GM19025 (cell line): ENCODE measurements around the gene TOR4A.
A peak's percentile ranks its signal among the peaks of the same experiment; 100 is the strongest.

Experiments used
- ATAC-seq: cut with Tn5 transposase; IDR thresholded peaks from one replicate; pipeline ENCODE4 v1.9.1; 2021; ENCODE audit warnings: mild to moderate bottlenecking, low read depth, moderate library complexity; ENCODE audit not compliant: unreplicated experiment

Gene TOR4A

DNA sequence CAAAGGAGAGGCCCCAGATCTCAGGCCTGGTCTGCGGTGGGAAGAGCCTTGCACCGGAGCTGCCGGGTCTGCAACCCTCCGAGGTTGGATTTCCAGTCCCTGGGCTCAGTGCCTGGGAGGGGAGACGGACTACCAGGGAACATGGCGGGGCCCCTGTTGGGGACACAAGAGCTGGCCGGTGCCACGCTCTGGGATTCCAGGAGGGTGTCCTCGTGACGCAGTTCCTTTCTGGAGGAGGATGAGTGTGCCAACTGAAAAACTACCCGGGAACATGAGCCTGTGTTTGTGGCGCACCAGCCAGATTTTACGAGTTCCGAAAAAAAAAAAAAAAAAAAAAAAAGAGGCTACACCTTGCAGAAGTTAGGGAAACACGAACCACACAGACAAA lies 15.6 kb downstream of the TOR4A start:
- ATAC-seq, result no peak

- ATAC-seq, result no peak
These were observed 16.1 kb downstream of the TOR4A start for GRCh38 chr9:137293482-137294090.

GRCh38 chr9:137294091-137294680 lies 16.7 kb downstream of the TOR4A start:
- no peak for ATAC-seq

- ATAC-seq, result no peak
These were observed 17.2 kb downstream of the TOR4A start for GRCh38 chr9:137294681-137295237.

GRCh38 chr9:137295238-137295811 lies 17.8 kb downstream of the TOR4A start:
- ATAC-seq, result no peak

DNA sequence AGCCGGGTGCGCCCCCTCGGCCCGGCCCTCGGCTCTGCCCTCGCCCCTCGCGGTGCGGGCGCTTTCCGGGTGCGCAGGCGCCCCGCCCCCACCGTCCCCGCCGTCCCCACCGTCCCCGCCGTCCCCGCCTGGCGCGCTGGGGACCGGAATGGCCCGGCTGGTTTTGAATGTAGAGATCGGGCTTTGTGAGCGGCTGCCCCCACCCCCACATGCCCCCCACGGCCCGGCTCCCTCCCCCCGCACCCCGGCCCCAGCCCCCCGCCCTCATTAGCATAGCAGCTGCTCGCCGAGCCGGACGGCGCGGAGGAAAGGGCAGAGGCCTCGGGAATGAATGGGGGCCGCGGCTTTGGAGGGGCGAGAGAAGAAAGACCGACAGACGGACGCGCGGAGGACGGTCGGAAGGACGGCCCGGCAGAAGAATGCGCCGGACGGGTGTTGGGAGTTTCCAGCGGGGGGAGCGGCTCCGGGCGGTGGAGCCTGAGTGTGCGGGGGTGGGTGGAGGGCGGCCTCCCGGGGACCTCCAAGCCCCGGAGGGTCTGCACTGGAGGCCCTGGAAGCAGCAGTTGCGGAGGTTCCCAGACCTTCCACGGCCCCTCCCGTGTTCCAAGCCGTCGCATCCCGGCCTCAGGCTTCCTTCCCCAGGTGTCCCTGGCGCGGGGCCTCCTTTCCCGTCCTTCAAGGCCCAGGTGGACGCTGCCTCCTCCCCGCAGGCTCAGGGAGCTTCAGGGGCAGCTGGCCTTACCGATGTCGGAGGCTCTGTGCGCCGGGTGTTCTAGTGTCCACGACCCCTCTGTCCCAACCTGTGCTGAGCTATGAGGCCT lies 18.5 kb downstream of the TOR4A start:
- ATAC-seq, result no peak

- ATAC-seq, result no peak
These were observed 19.4 kb downstream of the TOR4A start for GRCh38 chr9:137296670-137297664.

DNA sequence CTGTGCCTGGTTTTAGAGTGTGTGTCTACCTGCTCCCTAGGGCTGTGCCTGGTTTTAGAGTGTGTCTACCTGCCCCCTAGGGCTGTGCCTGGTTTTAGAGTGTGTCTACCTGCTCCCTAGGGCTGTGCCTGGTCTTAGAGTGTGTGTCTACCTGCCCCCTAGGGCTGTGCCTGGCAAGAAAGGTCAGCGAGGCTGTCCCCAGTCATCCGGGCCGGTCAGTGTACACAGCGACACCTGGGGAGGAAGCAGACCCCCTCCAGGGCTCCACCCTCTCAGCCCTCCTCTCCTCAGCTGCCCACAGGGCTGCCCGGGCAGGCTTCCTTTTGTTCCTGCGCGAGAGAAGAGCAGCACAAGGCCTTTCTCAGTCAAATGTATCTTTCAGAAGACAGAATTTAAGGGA lies 20.4 kb downstream of the TOR4A start:
- ATAC-seq, result no peak

GRCh38 chr9:137298401-137299202 lies 21.1 kb downstream of the TOR4A start:
- no peak for ATAC-seq

- no peak for ATAC-seq
These were observed 21.7 kb downstream of the TOR4A start for GRCh38 chr9:137299203-137299565.

GRCh38 chr9:137299938-137300337 lies 22.4 kb downstream of the TOR4A start:
- no peak for ATAC-seq

DNA sequence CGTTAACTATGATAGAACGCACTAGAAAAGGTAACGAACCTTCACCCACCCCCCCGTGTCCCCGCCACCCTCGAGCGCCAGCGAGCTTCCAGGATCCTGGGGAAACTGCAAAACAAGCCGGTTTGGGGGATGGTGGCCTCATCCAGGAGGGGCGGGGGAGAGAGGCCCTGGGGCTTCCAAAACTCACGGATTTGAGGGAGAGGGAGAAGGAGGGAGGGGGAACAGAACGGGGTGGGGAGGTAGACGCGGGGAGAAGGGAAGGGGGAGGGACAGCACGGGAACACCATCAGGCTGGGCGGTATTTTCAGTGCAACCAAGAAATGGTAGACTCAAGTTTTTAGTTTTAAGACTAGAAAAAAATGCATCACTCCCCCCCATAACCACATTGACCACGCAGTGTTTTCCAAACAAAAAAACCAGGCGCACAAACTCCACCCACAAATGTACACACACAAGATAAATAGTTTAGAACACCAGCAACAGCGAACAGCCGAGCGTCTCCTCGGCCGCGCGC lies 23.1 kb downstream of the TOR4A start:
- no peak for ATAC-seq

GRCh38 chr9:137301081-137301947 lies 23.8 kb downstream of the TOR4A start:
- peak; percentile 4 for ATAC-seq

DNA sequence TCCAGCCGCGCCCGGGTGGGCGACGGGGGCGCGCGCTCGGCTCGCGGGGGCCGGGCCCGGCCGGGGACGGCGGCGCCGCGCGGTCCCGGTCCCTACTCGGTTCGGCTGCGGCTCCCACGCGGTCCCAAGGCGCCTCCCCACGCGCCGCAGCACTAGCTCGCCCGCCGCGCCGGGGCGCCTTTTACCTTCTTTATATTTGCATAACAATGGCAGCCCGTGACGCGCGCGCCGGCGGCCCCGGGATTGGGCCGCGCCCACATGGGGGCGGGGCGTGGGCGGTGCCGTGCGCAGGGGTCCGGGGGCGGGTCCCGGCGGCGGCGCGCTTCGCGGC lies 24.6 kb downstream of the TOR4A start, which contains the start of gene NRARP:
Gene NRARP, minus strand, starts transcription at position 154 of the 331 bp plus-strand sequence. CDS start 343 bp downstream, outside the sequence.
- ATAC-seq, result peak; percentile 72

DNA sequence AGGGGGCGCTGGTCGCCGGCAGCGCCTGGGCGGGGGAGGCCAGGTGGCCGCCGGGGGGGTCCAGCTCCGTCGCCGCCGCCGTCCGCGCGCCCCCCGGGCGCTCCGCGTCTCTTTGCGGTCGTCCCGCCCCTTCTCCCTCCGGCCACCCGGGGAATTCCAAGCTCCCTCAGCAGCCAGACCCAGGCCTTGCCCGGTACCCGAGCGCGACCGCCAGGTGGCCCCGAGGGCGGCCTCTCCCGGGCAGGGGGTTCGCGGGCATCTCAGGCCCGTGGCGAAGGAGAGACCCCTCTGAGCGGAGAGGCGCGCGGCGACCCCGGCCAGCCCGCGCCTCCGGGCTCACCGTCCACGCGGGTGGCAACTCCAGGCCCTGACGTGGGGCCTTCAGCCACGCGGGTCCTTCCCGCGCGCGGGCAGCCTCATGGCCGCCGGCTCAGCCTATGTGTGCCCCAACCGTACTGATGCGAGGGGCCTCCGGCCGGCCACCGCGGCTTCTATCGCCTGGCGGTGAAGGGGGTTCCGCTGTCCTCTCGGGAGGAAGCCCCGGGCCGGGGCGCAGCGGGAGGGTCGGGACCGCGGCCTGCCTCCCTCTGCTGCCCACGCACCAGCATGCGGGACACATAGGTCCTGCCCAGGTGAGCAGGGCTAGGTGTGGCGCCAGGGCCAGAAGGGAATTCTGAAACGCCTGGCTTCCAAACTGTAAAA lies 25.1 kb downstream of the TOR4A start:
- ATAC-seq, result peak; percentile 35

GRCh38 chr9:137303151-137303892 lies 25.8 kb downstream of the TOR4A start:
- no peak for ATAC-seq

DNA sequence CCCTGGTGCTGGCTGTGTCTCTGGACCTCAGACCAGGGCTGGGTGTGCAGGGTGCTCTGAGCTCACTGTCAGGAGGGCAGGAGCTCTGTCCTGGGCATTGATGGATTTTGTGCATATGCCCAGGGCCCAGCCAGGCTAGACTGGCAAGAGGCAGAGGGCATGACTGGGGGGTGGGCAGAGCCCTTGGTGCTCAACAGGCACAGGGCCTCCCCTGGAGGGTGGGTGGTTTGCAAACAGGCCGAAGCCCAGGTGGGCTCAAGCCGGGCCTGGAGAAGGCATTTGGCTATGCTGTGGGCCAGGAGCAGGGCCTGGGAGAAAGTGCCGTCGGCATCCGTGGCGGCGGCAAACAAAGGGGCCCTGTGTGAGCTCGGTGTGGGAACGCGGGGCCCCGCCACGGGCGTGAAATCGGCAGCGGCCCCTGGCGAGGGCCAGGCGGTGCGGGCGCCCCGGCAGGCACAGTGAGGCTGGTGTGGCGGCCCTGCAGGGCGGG lies 26.4 kb downstream of the TOR4A start:
- no peak for ATAC-seq
